Measurements from ENCODE around the gene PCSK4. TPM values are rescaled to one million over a fixed set of nuclear protein-coding genes. Genes with fewer than 3 reads are reported as not detected.

Gene PCSK4
- total and polyA plus RNA-seq, 2 donors (not counting 3 experiments of a cell fraction or from before 2014, with no cell fraction given), result 1.2 to 1.7 TPM

GRCh38 chr19:1481893-1482360 is 8.2 kb downstream of the PCSK4 start:
- CTCF ChIA-PET, result no interaction called here
- no peak overlapping the region for H3K27ac ChIP-seq (ENCODE audit: insufficient read depth, low read depth, low read length)
- intact Hi-C loops (cut with micrococcal nuclease), result no loop called here
- H3K79me2 ChIP-seq (ENCODE audit: control insufficient read depth, insufficient read depth, low read length), result peaks cover 5% of the 10 kb centered on the region
- FAIRE-seq (no peak), DNase-seq (ENCODE audit: low read depth, low spot score) (no peak)
- no peaks in the 10 kb centered on the region for H3K9me3 ChIP-seq (replicated peaks; ENCODE audit: control insufficient read depth, insufficient read depth, low read length)
- POLR2A ChIA-PET, result no interaction called here
- H3K9ac ChIP-seq (replicated peaks; ENCODE audit: extremely low read depth, insufficient read depth, low read length), result no peak overlapping the region
- dilution Hi-C loops (cut with MboI; ENCODE audit: extremely low pct_ligation_motif_present, low sequenced_read_pairs), result no loop called here
- no peaks in the 10 kb centered on the region for H3K9me1 ChIP-seq (replicated peaks; ENCODE audit: control insufficient read depth, extremely low read depth, insufficient read depth, low read length)
- H3K4me1 ChIP-seq (ENCODE audit: control insufficient read depth, extremely low read depth, insufficient read depth, low read length), result peaks cover 3% of the 10 kb centered on the region
- no peaks in the 10 kb centered on the region for H4K20me1 ChIP-seq (replicated peaks; ENCODE audit: control insufficient read depth, extremely low read depth, insufficient read depth, low read length)
- no peak for TF ChIP-seq FOS (IDR thresholded peaks at IDR 0.05; ENCODE audit: borderline replicate concordance, insufficient read depth, low read length)
- H3K36me3 ChIP-seq (ENCODE audit: control insufficient read depth in 2 of 2, extremely low read depth in 1 of 2, insufficient read depth in 2 of 2, low read length in 2 of 2), result no peaks in the 10 kb centered on the region
- H3K4me2 ChIP-seq (ENCODE audit: insufficient read depth, low read length), result no peak overlapping the region
- no peak overlapping the region for H3K4me3 ChIP-seq (replicated peaks in 1 of 3; ENCODE audit: insufficient read depth in 1 of 3, low read depth in 1 of 3, low read length in 3 of 3)
- H2AFZ ChIP-seq (ENCODE audit: low read depth, low read length), result no peak overlapping the region
- H3K27me3 ChIP-seq (ENCODE audit: control insufficient read depth in 2 of 2, insufficient read depth in 2 of 2, low read length in 2 of 2), result no peaks in the 10 kb centered on the region
- no TSS peak for BruUV-seq (replicated peaks)

- no peak overlapping the region for H3K4me3 ChIP-seq (replicated peaks in 1 of 3; ENCODE audit: insufficient read depth in 1 of 3, low read depth in 1 of 3, low read length in 3 of 3)
Measured at GRCh38 chr19:1481224-1481892, 8.8 kb downstream of the PCSK4 start.

More at GRCh38 chr19:1481224-1481892, 8.8 kb downstream of the PCSK4 start:
- Histone ChIP-seq H3K27ac (ENCODE audit: insufficient read depth, low read depth, low read length) (no peak overlapping the region), H3K4me1 (ENCODE audit: control insufficient read depth, extremely low read depth, insufficient read depth, low read length) (peaks cover 3% of the 10 kb centered on the region), H3K36me3 (ENCODE audit: control insufficient read depth in 2 of 2, extremely low read depth in 1 of 2, insufficient read depth in 2 of 2, low read length in 2 of 2) (no peaks in the 10 kb centered on the region), H3K79me2 (ENCODE audit: control insufficient read depth, insufficient read depth, low read length) (peaks cover 5% of the 10 kb centered on the region), H3K27me3 (ENCODE audit: control insufficient read depth in 2 of 2, insufficient read depth in 2 of 2, low read length in 2 of 2) (no peaks in the 10 kb centered on the region), H4K20me1 (replicated peaks; ENCODE audit: control insufficient read depth, extremely low read depth, insufficient read depth, low read length) (no peaks in the 10 kb centered on the region), H3K9ac (replicated peaks; ENCODE audit: extremely low read depth, insufficient read depth, low read length) (no peak overlapping the region), H3K9me3 (replicated peaks; ENCODE audit: control insufficient read depth, insufficient read depth, low read length) (no peaks in the 10 kb centered on the region), H3K9me1 (replicated peaks; ENCODE audit: control insufficient read depth, extremely low read depth, insufficient read depth, low read length) (no peaks in the 10 kb centered on the region), H2AFZ (ENCODE audit: low read depth, low read length) (no peak overlapping the region), H3K4me2 (ENCODE audit: insufficient read depth, low read length) (no peak overlapping the region)
- DNase-seq (ENCODE audit: low read depth, low spot score), result no peak
- dilution Hi-C loops (cut with MboI; ENCODE audit: extremely low pct_ligation_motif_present, low sequenced_read_pairs), result no loop called here
- no peak for FAIRE-seq
- no peak for TF ChIP-seq POLR2AphosphoS5 (IDR thresholded peaks at IDR 0.05; ENCODE audit: insufficient read depth, low read depth, low read length)
- no peak for TF ChIP-seq FOS (IDR thresholded peaks at IDR 0.05; ENCODE audit: borderline replicate concordance, insufficient read depth, low read length)
- no peak for TF ChIP-seq CTCF (IDR thresholded peaks at IDR 0.05; ENCODE audit: extremely low read depth in 1 of 2, insufficient read depth in 1 of 2, low read depth in 1 of 2, low read length in 2 of 2)
- CTCF ChIA-PET, result no interaction called here
- no TSS peak for BruUV-seq (replicated peaks)
- intact Hi-C loops (cut with micrococcal nuclease), result no loop called here
- POLR2A ChIA-PET, result no interaction called here

All from endothelial cell of umbilical vein (primary cell).